Transverse colon (tissue), 4 donors: Measurements from ENCODE around the gene ABCB8. TPM values are rescaled to one million over a fixed set of nuclear protein-coding genes. Genes with fewer than 3 reads are reported as not detected.

Experiments used
- DNase-seq: peaks from one replicate; pipeline ENCODE4 v3.0.0-alpha.2; 2019
- H3K27ac ChIP-seq, 4 donors: fragments of 200-600 bp; sonication (generic); 2 replicates each; pipeline ENCODE4 v1.5.1; 2016 to 2018; ENCODE audit warnings: inconsistent platforms in 4 of 4
- H3K27me3 ChIP-seq: fragments of 200-600 bp; sonication (generic); 2 replicates; pipeline ENCODE4 v1.5.1; 2017; ENCODE audit warnings: inconsistent platforms
- H3K36me3 ChIP-seq, 4 donors: fragments of 200-600 bp; sonication (generic); 2 replicates each; pipeline ENCODE4 v1.5.1; 2017 to 2019; ENCODE audit warnings: inconsistent platforms in 4 of 4
- H3K4me1 ChIP-seq, 4 donors: fragments of 200-600 bp; sonication (generic); 2 replicates each; pipeline ENCODE4 v1.5.1; 2017 to 2020; ENCODE audit warnings: inconsistent platforms in 4 of 4
- H3K4me3 ChIP-seq, 4 donors: fragments of 200-600 bp; sonication (generic); 1 replicate in 1 of 4; 2 replicates in 3 of 4; pipeline versions ENCODE4 v1.5.1 to v1.6.1; 2017 to 2019; ENCODE audit warnings: inconsistent platforms in 4 of 4
- H3K9me3 ChIP-seq, 2 donors: fragments of 200-600 bp; sonication (generic); 2 replicates each; pipeline ENCODE4 v1.5.1; 2017 to 2019; ENCODE audit warnings: inconsistent platforms in 2 of 2
- EP300 ChIP-seq: sonication (generic); formaldehyde crosslinking; IDR thresholded peaks from one replicate; pipeline ENCODE4 v1.6.1; 2017; ENCODE audit warnings: antibody characterized with exemption, low read depth
- POLR2A ChIP-seq: fragments of 450-650 bp; IDR thresholded peaks from one replicate; pipeline ENCODE4 v1.6.1; 2016; ENCODE audit warnings: antibody characterized with exemption, mild to moderate bottlenecking, moderate library complexity
- POLR2AphosphoS5 ChIP-seq, 3 donors: sonication (generic); formaldehyde crosslinking; IDR thresholded peaks; one replicate each; pipeline ENCODE4 v1.6.1; 2016; ENCODE audit warnings: antibody characterized with exemption in 3 of 3
- WGBS, 2 donors: methylation state at CpG; one replicate each; pipeline ENCODE4 v1.1.5; 2018; ENCODE audit warnings: low coverage in 1 of 2; 5-methylcytosine and 5-hydroxymethylcytosine counted together
- in situ Hi-C, 4 donors: fragments of 200-750 bp; cut with MboI; loops; one replicate each; pipeline versions ENCODE4 v1.15.0 to v1.15.1; 2017; ENCODE audit warnings: low sequenced_read_pairs in 3 of 4, low pct_ligation_motif_present in 1 of 4, low pct_unique_long_range_greater_than_20kb in 1 of 4
- intact Hi-C: fragments of 100-400 bp; cut with DNase I; formaldehyde crosslinking; loops from one replicate; pipeline ENCODE4 v1.15.1; 2023; ENCODE audit warnings: low total_unique reads
- total RNA-seq, 4 donors: library from RNA; depleted of rRNA; stranded (reverse); fragments of >200 nt; gene quantifications; one replicate each; pipeline ENCODE4 v1.1.0, GENCODE V29; 2016
- TF ChIP-seq, protein P1 (sequence below), 5 experiments: fragments of 200-600 bp in 3 of 5; fragments of 450-650 bp in 2 of 5; sonication (generic) in 3 of 5; IDR thresholded peaks; 1 replicate in 2 of 5; 2 replicates in 3 of 5; pipeline ENCODE4 v1.5.1; 2016 to 2017; ENCODE audit warnings: antibody characterized with exemption in 5 of 5, inconsistent platforms in 3 of 5, mild to moderate bottlenecking in 2 of 5, moderate library complexity in 1 of 5

The ABCB8 gene
- total RNA-seq, 4 donors from 2014 or later = 33.3 to 76.4 (median 51.4) TPM

DNA sequence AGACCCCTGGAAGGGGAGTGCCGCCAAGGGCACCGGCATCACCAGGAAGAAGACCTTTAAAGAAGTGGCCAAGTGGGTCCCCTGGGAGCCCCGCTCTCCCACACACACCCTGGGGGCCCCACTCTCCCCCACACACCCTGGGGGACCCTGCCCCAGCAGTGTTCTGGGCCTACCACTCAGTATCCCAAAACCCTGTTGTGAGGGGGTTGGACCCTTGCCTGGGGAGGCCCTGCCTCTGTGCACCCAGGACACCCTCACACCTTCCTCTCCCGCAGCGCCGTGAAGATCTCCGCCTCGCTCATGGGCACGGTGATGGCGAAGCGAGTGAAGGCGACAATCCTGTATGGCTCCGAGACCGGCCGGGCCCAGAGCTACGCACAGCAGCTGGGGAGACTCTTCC, 26.7 kb upstream of the ABCB8 start:
- TF ChIP-seq EP300 (no peak), POLR2A (no peak)
- TF ChIP-seq, protein P1, sequence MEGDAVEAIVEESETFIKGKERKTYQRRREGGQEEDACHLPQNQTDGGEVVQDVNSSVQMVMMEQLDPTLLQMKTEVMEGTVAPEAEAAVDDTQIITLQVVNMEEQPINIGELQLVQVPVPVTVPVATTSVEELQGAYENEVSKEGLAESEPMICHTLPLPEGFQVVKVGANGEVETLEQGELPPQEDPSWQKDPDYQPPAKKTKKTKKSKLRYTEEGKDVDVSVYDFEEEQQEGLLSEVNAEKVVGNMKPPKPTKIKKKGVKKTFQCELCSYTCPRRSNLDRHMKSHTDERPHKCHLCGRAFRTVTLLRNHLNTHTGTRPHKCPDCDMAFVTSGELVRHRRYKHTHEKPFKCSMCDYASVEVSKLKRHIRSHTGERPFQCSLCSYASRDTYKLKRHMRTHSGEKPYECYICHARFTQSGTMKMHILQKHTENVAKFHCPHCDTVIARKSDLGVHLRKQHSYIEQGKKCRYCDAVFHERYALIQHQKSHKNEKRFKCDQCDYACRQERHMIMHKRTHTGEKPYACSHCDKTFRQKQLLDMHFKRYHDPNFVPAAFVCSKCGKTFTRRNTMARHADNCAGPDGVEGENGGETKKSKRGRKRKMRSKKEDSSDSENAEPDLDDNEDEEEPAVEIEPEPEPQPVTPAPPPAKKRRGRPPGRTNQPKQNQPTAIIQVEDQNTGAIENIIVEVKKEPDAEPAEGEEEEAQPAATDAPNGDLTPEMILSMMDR (IDR thresholded peaks at IDR 0.05) = no peak
- no peak for DNase-seq
- in situ Hi-C loops (no loop called here), intact Hi-C loops (no loop called here)
- Histone ChIP-seq H3K36me3 (no peaks in the 10 kb centered on the region), H3K4me3 (no peak overlapping the region), H3K27me3 (peaks cover 6% of the 10 kb centered on the region), H3K27ac (no peak overlapping the region), H3K9me3 (no peaks in the 10 kb centered on the region), H3K4me1 (peaks cover 0 to 5% (median 2%) of the 10 kb centered on the region in 4 donors)
- 99 to 100% methylated on average over 1 to 11 of the region's 16 CpGs for WGBS, 2 donors

DNA sequence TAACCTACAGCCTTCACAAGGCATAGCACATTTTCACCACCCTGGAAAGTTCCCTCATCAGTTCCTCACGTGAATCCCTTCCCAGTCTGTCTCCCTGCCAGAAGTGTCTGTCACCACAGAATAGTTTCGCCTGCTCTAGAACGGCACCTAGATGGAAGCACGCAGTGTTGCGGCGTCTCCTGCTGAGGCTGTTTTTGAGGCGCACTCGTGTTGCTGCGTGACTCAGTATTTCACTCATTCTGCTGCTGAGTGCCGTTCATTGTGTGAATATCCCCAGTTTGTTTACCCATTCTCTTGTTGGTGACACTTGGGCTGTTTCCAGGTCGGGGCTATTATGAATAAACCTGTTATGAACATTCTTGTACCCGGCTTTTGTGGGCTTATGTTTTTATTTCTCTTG, 24.7 kb upstream of the ABCB8 start:
- in situ Hi-C loops (no loop called here), intact Hi-C loops (no loop called here)
- 35 to 44% methylated on average over 6 to 11 of the region's 12 CpGs for WGBS, 2 donors
- peaks cover 0 to 5% (median 2%) of the 10 kb centered on the region in 4 donors for H3K4me1 ChIP-seq
- H3K9me3 ChIP-seq = no peaks in the 10 kb centered on the region
- no peak overlapping the region for H3K27ac ChIP-seq
- peak; percentile 35 for DNase-seq
- H3K4me3 ChIP-seq = no peak overlapping the region
- TF ChIP-seq, protein P1 (IDR thresholded peaks at IDR 0.05) = no peak
- TF ChIP-seq POLR2A (no peak), POLR2AphosphoS5 (IDR thresholded peaks at IDR 0.05) (no peak), EP300 (no peak)
- no peaks in the 10 kb centered on the region for H3K27me3 ChIP-seq
- H3K36me3 ChIP-seq = no peaks in the 10 kb centered on the region

DNA sequence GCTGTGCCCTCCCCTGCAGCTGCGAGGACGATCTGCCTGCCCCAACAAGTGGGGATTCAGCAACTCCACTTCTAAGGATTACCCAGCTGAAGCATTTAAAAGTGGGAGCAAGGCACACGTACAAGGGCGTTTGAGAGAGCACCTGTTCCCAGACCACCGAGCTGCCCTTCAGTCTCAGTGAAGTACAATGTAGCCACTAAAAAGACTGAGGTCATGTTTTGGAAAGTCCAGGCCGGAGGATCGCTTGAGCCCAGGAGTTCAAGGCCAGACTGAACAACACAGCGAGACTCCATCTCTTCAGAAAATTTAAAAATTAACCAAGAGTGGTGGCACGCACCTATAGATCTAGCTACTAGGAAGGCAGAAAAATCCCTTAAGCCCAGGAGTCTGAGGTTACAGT, 22.7 kb upstream of the ABCB8 start:
- Histone ChIP-seq H3K27ac (no peak overlapping the region), H3K9me3 (no peaks in the 10 kb centered on the region), H3K36me3 (no peaks in the 10 kb centered on the region), H3K27me3 (no peaks in the 10 kb centered on the region), H3K4me3 (no peak overlapping the region), H3K4me1 (peaks cover 0 to 8% (median 2%) of the 10 kb centered on the region in 4 donors)
- in situ Hi-C loops = no loop called here
- intact Hi-C loops = no loop called here
- DNase-seq = no peak
- no peak for TF ChIP-seq EP300
- no peak for TF ChIP-seq POLR2AphosphoS5 (IDR thresholded peaks at IDR 0.05)
- TF ChIP-seq, protein P1 (IDR thresholded peaks at IDR 0.05) = no peak
- no peak for TF ChIP-seq POLR2A
- WGBS, 2 donors = 90% methylated on average over 4 to 9 of the region's 9 CpGs

DNA sequence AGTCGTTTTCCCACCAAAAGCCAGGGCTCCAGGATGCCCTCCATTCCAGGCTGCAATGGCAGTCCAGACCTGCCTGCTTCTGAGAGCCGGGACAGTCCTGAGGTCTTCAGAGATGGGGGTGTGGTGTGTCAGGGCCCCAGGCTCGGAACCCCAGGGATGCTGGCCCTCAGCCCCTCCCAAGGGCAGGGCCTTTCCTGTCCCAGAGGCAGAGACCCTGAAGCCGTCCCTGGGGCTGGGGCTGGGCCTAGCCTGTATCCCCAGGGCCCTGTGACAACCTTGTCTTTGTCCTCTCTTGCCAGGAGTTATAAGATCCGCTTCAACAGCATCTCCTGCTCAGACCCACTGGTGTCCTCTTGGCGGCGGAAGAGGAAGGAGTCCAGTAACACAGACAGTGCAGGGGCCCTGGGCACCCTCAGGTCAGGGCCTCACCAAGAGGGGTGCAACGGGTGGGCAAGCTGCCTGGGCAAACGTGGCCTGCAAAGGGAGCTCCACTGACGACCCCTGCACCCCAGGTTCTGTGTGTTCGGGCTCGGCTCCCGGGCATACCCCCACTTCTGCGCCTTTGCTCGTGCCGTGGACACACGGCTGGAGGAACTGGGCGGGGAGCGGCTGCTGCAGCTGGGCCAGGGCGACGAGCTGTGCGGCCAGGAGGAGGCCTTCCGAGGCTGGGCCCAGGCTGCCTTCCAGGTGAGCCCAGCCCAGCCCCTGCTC, 21.5 kb upstream of the ABCB8 start:
- in situ Hi-C loops = no loop called here

More for the DNA sequence above, 21.5 kb upstream of the ABCB8 start:
- Histone ChIP-seq H3K27me3 (no peaks in the 10 kb centered on the region), H3K4me3 (no peak overlapping the region), H3K4me1 (peaks cover 0 to 17% (median 2%) of the 10 kb centered on the region in 4 donors), H3K36me3 (no peaks in the 10 kb centered on the region), H3K9me3 (no peaks in the 10 kb centered on the region), H3K27ac (peak overlapping the region in 1 of 4 donors; percentile 12)
- WGBS, 2 donors = 80 to 84% methylated on average over 1 to 13 of the region's 23 CpGs
- DNase-seq = no peak
- TF ChIP-seq, protein P1 (IDR thresholded peaks at IDR 0.05) = no peak
- no peak for TF ChIP-seq POLR2AphosphoS5 (IDR thresholded peaks at IDR 0.05)
- no peak for TF ChIP-seq EP300
- no peak for TF ChIP-seq POLR2A
- intact Hi-C loops = no loop called here
